ENCODE measurements around the gene NTMT1. TPM values are rescaled to one million over a fixed set of nuclear protein-coding genes. Genes with fewer than 3 reads are reported as not detected.

The NTMT1 gene
- polyA plus RNA-seq, 2 of the 4 experiments (the other 2 are of a cell fraction) = 49.4 to 92.2 TPM

- Histone ChIP-seq H3K9me3 (no peaks in the 10 kb centered on the region), H3K4me3 (no peak overlapping the region), H3K27ac (peak overlapping the region; percentile 99 to 100), H3K4me1 (peaks cover 44% of the 10 kb centered on the region), H3K4me2 (no peak overlapping the region)
- CTCF ChIA-PET = interaction anchor here (0.7 to 1.8 kb wide), 3 partner anchors 11 to 30 kb away, joined by 3 to 8 read pairs (median 3); no protein-coding TSS in a partner anchor
- DNase-seq (ENCODE audit: low read depth in 1 of 2, low spot score in 1 of 2) (no peak), ATAC-seq (no peak), FAIRE-seq (no peak)
- 85% methylated on average over 7 of the region's 7 CpGs for WGBS (ENCODE audit: missing lambda C conversion rate)
- POLR2A ChIA-PET = no interaction called here
- no peak for TF ChIP-seq RARB (CRISPR knock-in tag; IDR thresholded peaks at IDR 0.05)
- no peak for TF ChIP-seq KDM1A (IDR thresholded peaks at IDR 0.05; ENCODE audit: low read depth)
- TF ChIP-seq KDM5A (IDR thresholded peaks at IDR 0.05) = no peak
- TF ChIP-seq TP53 (CRISPR knock-in tag; IDR thresholded peaks at IDR 0.05) = no peak
- TF ChIP-seq ZC3H11A (IDR thresholded peaks at IDR 0.05) = no peak
- no peak for TF ChIP-seq ESRRA (IDR thresholded peaks at IDR 0.05; ENCODE audit: borderline replicate concordance, low read length)
- no peak for TF ChIP-seq CBX2 (IDR thresholded peaks at IDR 0.05; ENCODE audit: borderline replicate concordance, low read depth)
- no peak for TF ChIP-seq CEBPB (IDR thresholded peaks at IDR 0.05)
- no peak for TF ChIP-seq EP300 (IDR thresholded peaks at IDR 0.05)
- TF ChIP-seq BHLHE40 (IDR thresholded peaks at IDR 0.05; ENCODE audit: low read depth, low read length) = no peak
- no peak for TF ChIP-seq HOXB13 (CRISPR knock-in tag; IDR thresholded peaks at IDR 0.05; ENCODE audit: low read depth)
- no peak for TF ChIP-seq ZFP36 (IDR thresholded peaks at IDR 0.05; ENCODE audit: borderline replicate concordance, partially characterized antibody)
Measured at GRCh38 chr9:129594632-129595031, 31.3 kb upstream of the NTMT1 start.

- ATAC-seq (no peak), DNase-seq (ENCODE audit: low read depth in 1 of 2, low spot score in 1 of 2) (no peak), FAIRE-seq (no peak)
- peak overlapping the region; percentile 99 to 100 for H3K27ac ChIP-seq
- TF ChIP-seq CHD2 (IDR thresholded peaks at IDR 0.05; ENCODE audit: low read length, partially characterized antibody) = no peak
- no peak for TF ChIP-seq ESRRA (IDR thresholded peaks at IDR 0.05; ENCODE audit: borderline replicate concordance, low read length)
- TF ChIP-seq JUN (IDR thresholded peaks at IDR 0.05) = no peak
- TF ChIP-seq EHMT2 (IDR thresholded peaks at IDR 0.05; ENCODE audit: low read depth) = no peak
- no peak for TF ChIP-seq CHD4 (IDR thresholded peaks at IDR 0.05; ENCODE audit: borderline replicate concordance)
- no peak for TF ChIP-seq HEYL (CRISPR knock-in tag; IDR thresholded peaks at IDR 0.05)
- TF ChIP-seq MAFK (IDR thresholded peaks at IDR 0.05; ENCODE audit: partially characterized antibody) = no peak
- no peak for TF ChIP-seq CEBPB (IDR thresholded peaks at IDR 0.05)
- no peak for TF ChIP-seq HOXA7 (CRISPR knock-in tag; IDR thresholded peaks at IDR 0.05)
- TF ChIP-seq PBX3 (IDR thresholded peaks at IDR 0.05) = no peak
- TF ChIP-seq HOXB13 (CRISPR knock-in tag; IDR thresholded peaks at IDR 0.05; ENCODE audit: low read depth) = no peak
- TF ChIP-seq FOXS1 (CRISPR knock-in tag; IDR thresholded peaks at IDR 0.05) = no peak
- TF ChIP-seq ZC3H11A (IDR thresholded peaks at IDR 0.05) = no peak
- TF ChIP-seq MYC (IDR thresholded peaks at IDR 0.05; ENCODE audit: borderline replicate concordance, low read length) = no peak
- ChIA-PET POLR2A (no interaction called here), CTCF (interaction anchor here (0.7 to 23.2 kb wide), 6 partner anchors 11 to 459 kb away, joined by 3 to 653 read pairs (median 6); no protein-coding TSS in a partner anchor)
- H3K4me2 ChIP-seq = no peak overlapping the region
- no peak overlapping the region for H3K4me3 ChIP-seq
- no peaks in the 10 kb centered on the region for H3K9me3 ChIP-seq
- peaks cover 50% of the 10 kb centered on the region for H3K4me1 ChIP-seq
- WGBS (ENCODE audit: missing lambda C conversion rate) = 71% methylated on average over 5 of the region's 5 CpGs
Measured at GRCh38 chr9:129595311-129595741, 30.6 kb upstream of the NTMT1 start.

- H3K4me3 ChIP-seq = no peak overlapping the region
- peaks cover 57% of the 10 kb centered on the region for H3K4me1 ChIP-seq
- ChIA-PET CTCF (interaction anchor here (0.7 to 23.2 kb wide), 14 partner anchors 9 to 460 kb away, joined by 3 to 653 read pairs (median 6); partner anchors contain the start of gene ASB6), POLR2A (interaction anchor here (0.5 to 2.0 kb wide), 8 partner anchors 10 to 418 kb away, joined by 3 to 10 read pairs (median 6); partner anchors contain the start of gene IER5L)
- peak overlapping the region; percentile 99 to 100 for H3K27ac ChIP-seq
- FAIRE-seq (no peak), DNase-seq (ENCODE audit: low read depth in 1 of 2, low spot score in 1 of 2) (no peak), ATAC-seq (no peak; a peak in 1 of 6 replicates)
- WGBS (ENCODE audit: missing lambda C conversion rate) = 88% methylated on average over 6 of the region's 6 CpGs
- peak overlapping the region; percentile 94 for H3K4me2 ChIP-seq
- H3K9me3 ChIP-seq = no peaks in the 10 kb centered on the region
- TF ChIP-seq MAX (IDR thresholded peaks at IDR 0.05) = no peak
- TF ChIP-seq RNF2 (IDR thresholded peaks at IDR 0.05; ENCODE audit: borderline replicate concordance, low read depth) = no peak
- no peak for TF ChIP-seq CBX2 (IDR thresholded peaks at IDR 0.05; ENCODE audit: borderline replicate concordance, low read depth)
- TF ChIP-seq E2F6 (IDR thresholded peaks at IDR 0.05; ENCODE audit: borderline replicate concordance, low read depth) = no peak
- no peak for TF ChIP-seq RARB (CRISPR knock-in tag; IDR thresholded peaks at IDR 0.05)
- TF ChIP-seq FOSL2 (IDR thresholded peaks at IDR 0.05) = no peak
- TF ChIP-seq FOSL2 (CRISPR knock-in tag; IDR thresholded peaks at IDR 0.05) = no peak
- no peak for TF ChIP-seq CHD4 (IDR thresholded peaks at IDR 0.05; ENCODE audit: borderline replicate concordance)
- no peak for TF ChIP-seq REST (IDR thresholded peaks at IDR 0.05)
- TF ChIP-seq POLR2AphosphoS2 (conservative IDR thresholded peaks at IDR 0.05; ENCODE audit: low read length) = no peak
Measured at GRCh38 chr9:129595903-129596540, 29.9 kb upstream of the NTMT1 start.

Data from A549 (cell line).